Liver (tissue), 3 donors: ENCODE data around the gene GPR31.

Experiments
- ATF3 ChIP-seq: IDR thresholded peaks from 2 replicates; pipeline ENCODE4 v1.6.1; 2016; ENCODE audit warnings: antibody characterized with exemption
- FOXA1 ChIP-seq: IDR thresholded peaks from 2 replicates; pipeline ENCODE4 v1.6.1; 2016; ENCODE audit warnings: antibody characterized with exemption
- FOXA2 ChIP-seq: IDR thresholded peaks from 2 replicates; pipeline ENCODE4 v1.6.1; 2016; ENCODE audit warnings: antibody characterized with exemption
- HNF4A ChIP-seq, 2 donors: conservative IDR thresholded peaks; 2 replicates each; pipeline ENCODE4 v1.6.1; 2016; ENCODE audit warnings: antibody characterized with exemption in 2 of 2, mild to moderate bottlenecking in 2 of 2
- NR2F2 ChIP-seq: IDR thresholded peaks from 2 replicates; pipeline ENCODE4 v1.6.1; 2016; ENCODE audit warnings: antibody characterized with exemption
- RAD21 ChIP-seq, 2 donors: IDR thresholded peaks; 2 replicates each; pipeline ENCODE4 v1.6.1; 2016; ENCODE audit warnings: antibody characterized with exemption in 2 of 2, mild to moderate bottlenecking in 2 of 2
- REST ChIP-seq: IDR thresholded peaks from 2 replicates; pipeline ENCODE4 v1.6.1; 2016; ENCODE audit warnings: antibody characterized with exemption, mild to moderate bottlenecking
- RXRA ChIP-seq, 2 donors: IDR thresholded peaks; 2 replicates each; pipeline ENCODE4 v1.6.1; 2017 to 2018; ENCODE audit warnings: antibody characterized with exemption in 2 of 2, mild to moderate bottlenecking in 1 of 2
- SP1 ChIP-seq: IDR thresholded peaks from 2 replicates; pipeline ENCODE4 v1.6.1; 2018; ENCODE audit warnings: antibody characterized with exemption, mild to moderate bottlenecking
- YY1 ChIP-seq: IDR thresholded peaks from 2 replicates; pipeline ENCODE4 v1.6.1; 2016; ENCODE audit warnings: antibody characterized with exemption, mild to moderate bottlenecking
- TF ChIP-seq, protein P1 (sequence below): fragments of 150-350 bp; IDR thresholded peaks from 2 replicates; pipeline ENCODE4 v1.5.1; 2017; ENCODE audit warnings: improper control_type of control experiment, low read depth, low read length; ENCODE audit not compliant: missing input control
- TF ChIP-seq, protein P2 (sequence below): IDR thresholded peaks from 2 replicates; pipeline ENCODE4 v1.6.1; 2016; ENCODE audit warnings: antibody characterized with exemption
- donor health status: healthy.
- donor health status: healthy.

DNA sequence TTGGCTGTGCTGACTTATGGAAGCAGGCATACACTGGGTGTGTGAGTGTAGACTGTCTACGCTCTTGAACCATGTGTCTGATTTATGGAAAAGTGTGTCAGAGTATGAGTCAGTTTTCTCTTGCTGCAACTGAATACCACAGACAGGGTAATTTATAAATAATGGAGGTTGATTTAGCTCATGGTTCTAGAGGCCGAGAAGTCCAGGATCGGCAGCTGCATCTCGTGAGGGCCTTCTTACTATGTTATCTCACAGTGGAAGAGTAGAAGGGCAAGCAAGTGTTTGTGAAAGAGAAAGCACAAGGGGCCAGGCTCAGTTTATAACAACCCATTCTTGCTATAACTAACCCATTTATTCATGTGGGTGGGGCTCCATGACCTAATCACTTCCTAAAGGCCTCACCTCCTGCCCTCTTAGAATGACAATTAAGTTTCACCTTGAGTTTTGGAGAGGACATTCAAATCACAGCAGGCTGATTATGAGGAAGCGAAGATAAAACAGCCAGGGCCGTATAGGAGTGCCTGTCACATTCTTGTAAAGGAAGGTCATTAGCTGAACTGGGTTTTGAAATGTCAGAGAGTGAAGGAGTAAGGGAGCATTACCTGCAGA, 6.7 kb downstream of the GPR31 start:
- TF ChIP-seq RAD21 (IDR thresholded peaks at IDR 0.05) (no peak), REST (no peak), RXRA (IDR thresholded peaks at IDR 0.05) (no peak), SP1 (no peak), NR2F2 (no peak), YY1 (no peak), ATF3 (no peak), HNF4A (conservative IDR thresholded peaks at IDR 0.05) (no peak), FOXA2 (no peak), FOXA1 (no peak)
- TF ChIP-seq, protein P1, sequence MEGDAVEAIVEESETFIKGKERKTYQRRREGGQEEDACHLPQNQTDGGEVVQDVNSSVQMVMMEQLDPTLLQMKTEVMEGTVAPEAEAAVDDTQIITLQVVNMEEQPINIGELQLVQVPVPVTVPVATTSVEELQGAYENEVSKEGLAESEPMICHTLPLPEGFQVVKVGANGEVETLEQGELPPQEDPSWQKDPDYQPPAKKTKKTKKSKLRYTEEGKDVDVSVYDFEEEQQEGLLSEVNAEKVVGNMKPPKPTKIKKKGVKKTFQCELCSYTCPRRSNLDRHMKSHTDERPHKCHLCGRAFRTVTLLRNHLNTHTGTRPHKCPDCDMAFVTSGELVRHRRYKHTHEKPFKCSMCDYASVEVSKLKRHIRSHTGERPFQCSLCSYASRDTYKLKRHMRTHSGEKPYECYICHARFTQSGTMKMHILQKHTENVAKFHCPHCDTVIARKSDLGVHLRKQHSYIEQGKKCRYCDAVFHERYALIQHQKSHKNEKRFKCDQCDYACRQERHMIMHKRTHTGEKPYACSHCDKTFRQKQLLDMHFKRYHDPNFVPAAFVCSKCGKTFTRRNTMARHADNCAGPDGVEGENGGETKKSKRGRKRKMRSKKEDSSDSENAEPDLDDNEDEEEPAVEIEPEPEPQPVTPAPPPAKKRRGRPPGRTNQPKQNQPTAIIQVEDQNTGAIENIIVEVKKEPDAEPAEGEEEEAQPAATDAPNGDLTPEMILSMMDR: no peak
- TF ChIP-seq, protein P2, sequence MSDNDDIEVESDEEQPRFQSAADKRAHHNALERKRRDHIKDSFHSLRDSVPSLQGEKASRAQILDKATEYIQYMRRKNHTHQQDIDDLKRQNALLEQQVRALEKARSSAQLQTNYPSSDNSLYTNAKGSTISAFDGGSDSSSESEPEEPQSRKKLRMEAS: no peak
